ENCODE measurements around the gene CNTROB. TPM values are rescaled to one million over a fixed set of nuclear protein-coding genes. Genes with fewer than 3 reads are reported as not detected.

Gene CNTROB
- total RNA-seq, 1 experiment from 2014 or later = 27.5 TPM

GRCh38 chr17:7883781-7884386, 48.1 kb upstream of the CNTROB start:
- ChIA-PET POLR2A (ENCODE audit: unreplicated experiment) (interaction anchor here (0.6 kb wide), 1 partner anchor 273 kb away, joined by 3 read pairs; no protein-coding TSS in a partner anchor), CTCF (no interaction called here)
- Histone ChIP-seq H2AFZ (ENCODE audit: low read length) (peak overlapping the region; percentile 64; the same call in 1 of the 2 replicates), H3K27ac (ENCODE audit: low read length) (peak overlapping the region; percentile 15; the same call in 1 of the 2 replicates), H3K9me2 (replicated peaks; ENCODE audit: low read length) (no peaks in the 10 kb centered on the region), H3K4me2 (ENCODE audit: low read length) (peak overlapping the region; percentile 76), H3K4me1 (ENCODE audit: insufficient read depth, low read length) (peaks cover 20% of the 10 kb centered on the region), H3K9me3 (ENCODE audit: low read length) (no peaks in the 10 kb centered on the region), H3K79me2 (ENCODE audit: low read length) (peaks cover 26% of the 10 kb centered on the region), H4K20me1 (ENCODE audit: low read length) (no peaks in the 10 kb centered on the region), H3K4me3 (ENCODE audit: low read length) (peak overlapping the region; percentile 53), H3K9ac (ENCODE audit: low read length) (peak overlapping the region; percentile 47), H3F3A (ENCODE audit: low read length, unreplicated experiment) (peaks cover 11% of the 10 kb centered on the region), H3K36me3 (ENCODE audit: low read depth, low read length) (no peaks in the 10 kb centered on the region), H3K27me3 (ENCODE audit: low read length) (no peaks in the 10 kb centered on the region)
- TF ChIP-seq EZH2phosphoT487 (IDR thresholded peaks at IDR 0.05; ENCODE audit: borderline replicate concordance, low read length) (no peak), EZH2 (IDR thresholded peaks at IDR 0.05; ENCODE audit: low read length, unreplicated experiment) (no peak), CTCF (conservative IDR thresholded peaks at IDR 0.05; ENCODE audit: low read depth, low read length) (no peak)
- intact Hi-C loops (cut with micrococcal nuclease) = no loop called here
- ATAC-seq (no peak), DNase-seq (peak; percentile 18)
- BruUV-seq (replicated peaks) = no TSS peak

- TF ChIP-seq CTCF (conservative IDR thresholded peaks at IDR 0.05; ENCODE audit: low read depth, low read length) = no peak
- no peak for TF ChIP-seq EZH2phosphoT487 (IDR thresholded peaks at IDR 0.05; ENCODE audit: borderline replicate concordance, low read length)
- TF ChIP-seq EZH2 (IDR thresholded peaks at IDR 0.05; ENCODE audit: low read length, unreplicated experiment) = no peak
- ChIA-PET CTCF (no interaction called here), POLR2A (ENCODE audit: unreplicated experiment) (no interaction called here)
- Histone ChIP-seq H3K27me3 (ENCODE audit: low read length) (no peaks in the 10 kb centered on the region), H3K4me2 (ENCODE audit: low read length) (no peak overlapping the region), H3K27ac (ENCODE audit: low read length) (peak overlapping the region; percentile 96), H3K79me2 (ENCODE audit: low read length) (peaks cover 35% of the 10 kb centered on the region), H3K9me3 (ENCODE audit: low read length) (no peaks in the 10 kb centered on the region), H3K9ac (ENCODE audit: low read length) (peak overlapping the region; percentile 76; the same call in 1 of the 2 replicates), H3K36me3 (ENCODE audit: low read depth, low read length) (no peaks in the 10 kb centered on the region), H3K4me1 (ENCODE audit: insufficient read depth, low read length) (peaks cover 29% of the 10 kb centered on the region), H3F3A (ENCODE audit: low read length, unreplicated experiment) (peaks cover 11% of the 10 kb centered on the region), H3K4me3 (ENCODE audit: low read length) (peak overlapping the region; percentile 94), H4K20me1 (ENCODE audit: low read length) (no peaks in the 10 kb centered on the region), H2AFZ (ENCODE audit: low read length) (no peak overlapping the region), H3K9me2 (replicated peaks; ENCODE audit: low read length) (no peaks in the 10 kb centered on the region)
- DNase-seq (no peak), ATAC-seq (no peak)
- BruUV-seq (replicated peaks) = no TSS peak
- intact Hi-C loops (cut with micrococcal nuclease) = no loop called here
Observed at GRCh38 chr17:7884581-7885366, 47.2 kb upstream of the CNTROB start.

Measured in PC-3 (cell line).